ENCODE data around the gene PVALEF. TPM values are rescaled to one million over a fixed set of nuclear protein-coding genes. Genes with fewer than 3 reads are reported as not detected.
A peak's percentile ranks its signal among the peaks of the same experiment; 100 is the strongest.

The PVALEF gene
- total and polyA plus RNA-seq, 2 of the 13 experiments (the other 11 are each of a cell fraction or from before 2014, with no cell fraction given), result 0.18 TPM

DNA sequence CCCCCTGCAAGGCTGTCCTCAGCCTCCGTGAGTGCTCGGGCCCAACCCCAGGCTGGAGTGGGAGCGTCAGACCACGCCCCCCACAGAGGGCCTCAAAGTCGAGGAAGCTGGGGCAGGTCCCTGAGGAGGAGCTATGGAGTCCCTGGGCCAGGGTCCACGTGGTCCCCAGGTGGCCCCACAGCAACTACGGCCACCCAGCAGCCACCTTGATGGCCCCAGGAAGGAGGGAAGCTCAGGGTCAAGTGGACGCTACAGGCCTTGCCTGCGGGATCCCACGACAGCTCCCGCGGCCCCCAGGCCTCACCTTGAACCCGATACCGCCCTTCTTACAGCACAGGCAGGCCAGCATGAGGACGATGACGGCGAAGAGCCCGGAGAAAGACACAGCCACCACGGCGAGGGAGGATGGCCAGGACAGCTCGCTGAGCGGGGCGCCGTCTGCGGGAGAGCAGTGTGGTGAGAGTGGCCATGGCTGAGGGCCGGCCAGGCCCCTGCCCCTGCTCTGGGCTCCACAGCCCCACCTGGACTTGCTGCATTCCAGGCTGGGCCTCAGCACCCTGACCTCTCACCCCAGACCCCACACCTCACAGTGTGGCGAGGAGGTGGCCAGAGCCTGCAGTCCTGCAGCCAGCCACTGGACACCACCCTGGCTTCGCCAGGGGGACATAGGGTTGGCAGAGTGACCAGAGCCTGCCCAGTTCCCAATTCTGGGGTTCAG is 31.1 kb upstream of the PVALEF start (continued):
- TF ChIP-seq, protein P1, sequence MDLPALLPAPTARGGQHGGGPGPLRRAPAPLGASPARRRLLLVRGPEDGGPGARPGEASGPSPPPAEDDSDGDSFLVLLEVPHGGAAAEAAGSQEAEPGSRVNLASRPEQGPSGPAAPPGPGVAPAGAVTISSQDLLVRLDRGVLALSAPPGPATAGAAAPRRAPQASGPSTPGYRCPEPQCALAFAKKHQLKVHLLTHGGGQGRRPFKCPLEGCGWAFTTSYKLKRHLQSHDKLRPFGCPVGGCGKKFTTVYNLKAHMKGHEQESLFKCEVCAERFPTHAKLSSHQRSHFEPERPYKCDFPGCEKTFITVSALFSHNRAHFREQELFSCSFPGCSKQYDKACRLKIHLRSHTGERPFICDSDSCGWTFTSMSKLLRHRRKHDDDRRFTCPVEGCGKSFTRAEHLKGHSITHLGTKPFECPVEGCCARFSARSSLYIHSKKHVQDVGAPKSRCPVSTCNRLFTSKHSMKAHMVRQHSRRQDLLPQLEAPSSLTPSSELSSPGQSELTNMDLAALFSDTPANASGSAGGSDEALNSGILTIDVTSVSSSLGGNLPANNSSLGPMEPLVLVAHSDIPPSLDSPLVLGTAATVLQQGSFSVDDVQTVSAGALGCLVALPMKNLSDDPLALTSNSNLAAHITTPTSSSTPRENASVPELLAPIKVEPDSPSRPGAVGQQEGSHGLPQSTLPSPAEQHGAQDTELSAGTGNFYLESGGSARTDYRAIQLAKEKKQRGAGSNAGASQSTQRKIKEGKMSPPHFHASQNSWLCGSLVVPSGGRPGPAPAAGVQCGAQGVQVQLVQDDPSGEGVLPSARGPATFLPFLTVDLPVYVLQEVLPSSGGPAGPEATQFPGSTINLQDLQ (CRISPR knock-in tag; IDR thresholded peaks at IDR 0.05), result no peak
- TF ChIP-seq MLLT10 (CRISPR knock-in tag; IDR thresholded peaks at IDR 0.05) (no peak), ZFY (CRISPR knock-in tag; IDR thresholded peaks at IDR 0.05) (no peak), ZNF337 (CRISPR knock-in tag; IDR thresholded peaks at IDR 0.05; ENCODE audit: borderline replicate concordance, low read depth) (no peak), HHEX (CRISPR knock-in tag; IDR thresholded peaks at IDR 0.05) (no peak), PAWR (CRISPR knock-in tag; IDR thresholded peaks at IDR 0.05; ENCODE audit: borderline replicate concordance) (no peak), ZBTB38 (CRISPR knock-in tag; IDR thresholded peaks at IDR 0.05) (0 out of 2 replicates have a peak, but pooled peaks have one; percentile 13), ATAD3A (CRISPR knock-in tag; IDR thresholded peaks at IDR 0.05) (no peak), ZNF121 (CRISPR knock-in tag; IDR thresholded peaks at IDR 0.05) (peak; percentile 83), RAD51 (IDR thresholded peaks at IDR 0.05; ENCODE audit: borderline replicate concordance) (no peak), DMAP1 (CRISPR knock-in tag; IDR thresholded peaks at IDR 0.05) (0 out of 2 replicates have a peak, but pooled peaks have one; percentile 28), ZNF607 (CRISPR knock-in tag; IDR thresholded peaks at IDR 0.05; ENCODE audit: borderline replicate concordance) (no peak), SALL1 (CRISPR knock-in tag; IDR thresholded peaks at IDR 0.05) (peak; percentile 63), KLF16 (CRISPR knock-in tag; IDR thresholded peaks at IDR 0.05) (0 out of 4 replicates have a peak, but pooled peaks of 1 of the 2 experiments have one; percentile 69), FOXC1 (CRISPR knock-in tag; IDR thresholded peaks at IDR 0.05; ENCODE audit: borderline replicate concordance) (0 out of 2 replicates have a peak, but pooled peaks have one; percentile 39), MTA1 (CRISPR knock-in tag; IDR thresholded peaks at IDR 0.05; ENCODE audit: borderline replicate concordance) (no peak), TEAD3 (CRISPR knock-in tag; optimal IDR thresholded peaks at IDR 0.05; ENCODE audit: borderline replicate concordance) (peak; percentile 43), CC2D1A (CRISPR knock-in tag; IDR thresholded peaks at IDR 0.05) (no peak), ZNF772 (CRISPR knock-in tag; IDR thresholded peaks at IDR 0.05) (peak; percentile 41; the same call in 1 of the 2 replicates), ZNF563 (CRISPR knock-in tag; IDR thresholded peaks at IDR 0.05) (peak; percentile 31; the same call in 1 of the 2 replicates), SMAD9 (CRISPR knock-in tag; IDR thresholded peaks at IDR 0.05) (no peak)
- TF ChIP-seq, protein P2, sequence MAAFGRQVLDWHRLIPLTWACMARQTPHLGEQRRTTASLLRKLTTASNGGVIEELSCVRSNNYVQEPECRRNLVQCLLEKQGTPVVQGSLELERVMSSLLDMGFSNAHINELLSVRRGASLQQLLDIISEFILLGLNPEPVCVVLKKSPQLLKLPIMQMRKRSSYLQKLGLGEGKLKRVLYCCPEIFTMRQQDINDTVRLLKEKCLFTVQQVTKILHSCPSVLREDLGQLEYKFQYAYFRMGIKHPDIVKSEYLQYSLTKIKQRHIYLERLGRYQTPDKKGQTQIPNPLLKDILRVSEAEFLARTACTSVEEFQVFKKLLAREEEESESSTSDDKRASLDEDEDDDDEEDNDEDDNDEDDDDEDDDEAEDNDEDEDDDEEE (CRISPR knock-in tag; IDR thresholded peaks at IDR 0.05), result 0 out of 2 replicates have a peak, but pooled peaks have one; percentile 43
- TF ChIP-seq, protein P3, sequence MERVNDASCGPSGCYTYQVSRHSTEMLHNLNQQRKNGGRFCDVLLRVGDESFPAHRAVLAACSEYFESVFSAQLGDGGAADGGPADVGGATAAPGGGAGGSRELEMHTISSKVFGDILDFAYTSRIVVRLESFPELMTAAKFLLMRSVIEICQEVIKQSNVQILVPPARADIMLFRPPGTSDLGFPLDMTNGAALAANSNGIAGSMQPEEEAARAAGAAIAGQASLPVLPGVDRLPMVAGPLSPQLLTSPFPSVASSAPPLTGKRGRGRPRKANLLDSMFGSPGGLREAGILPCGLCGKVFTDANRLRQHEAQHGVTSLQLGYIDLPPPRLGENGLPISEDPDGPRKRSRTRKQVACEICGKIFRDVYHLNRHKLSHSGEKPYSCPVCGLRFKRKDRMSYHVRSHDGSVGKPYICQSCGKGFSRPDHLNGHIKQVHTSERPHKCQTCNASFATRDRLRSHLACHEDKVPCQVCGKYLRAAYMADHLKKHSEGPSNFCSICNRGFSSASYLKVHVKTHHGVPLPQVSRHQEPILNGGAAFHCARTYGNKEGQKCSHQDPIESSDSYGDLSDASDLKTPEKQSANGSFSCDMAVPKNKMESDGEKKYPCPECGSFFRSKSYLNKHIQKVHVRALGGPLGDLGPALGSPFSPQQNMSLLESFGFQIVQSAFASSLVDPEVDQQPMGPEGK (CRISPR knock-in tag; IDR thresholded peaks at IDR 0.05), result peak; percentile 33; the same call in 1 of the 2 replicates
- TF ChIP-seq, protein P4, sequence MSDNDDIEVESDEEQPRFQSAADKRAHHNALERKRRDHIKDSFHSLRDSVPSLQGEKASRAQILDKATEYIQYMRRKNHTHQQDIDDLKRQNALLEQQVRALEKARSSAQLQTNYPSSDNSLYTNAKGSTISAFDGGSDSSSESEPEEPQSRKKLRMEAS (IDR thresholded peaks at IDR 0.05), result peak; percentile 83
- TF ChIP-seq, protein P5, sequence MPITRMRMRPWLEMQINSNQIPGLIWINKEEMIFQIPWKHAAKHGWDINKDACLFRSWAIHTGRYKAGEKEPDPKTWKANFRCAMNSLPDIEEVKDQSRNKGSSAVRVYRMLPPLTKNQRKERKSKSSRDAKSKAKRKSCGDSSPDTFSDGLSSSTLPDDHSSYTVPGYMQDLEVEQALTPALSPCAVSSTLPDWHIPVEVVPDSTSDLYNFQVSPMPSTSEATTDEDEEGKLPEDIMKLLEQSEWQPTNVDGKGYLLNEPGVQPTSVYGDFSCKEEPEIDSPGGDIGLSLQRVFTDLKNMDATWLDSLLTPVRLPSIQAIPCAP (CRISPR knock-in tag; IDR thresholded peaks at IDR 0.05; ENCODE audit: low read depth), result no peak
